ENCODE data around the gene CENPE.
A peak's percentile ranks its signal among the peaks of the same experiment; 100 is the strongest.

The CENPE gene

DNA sequence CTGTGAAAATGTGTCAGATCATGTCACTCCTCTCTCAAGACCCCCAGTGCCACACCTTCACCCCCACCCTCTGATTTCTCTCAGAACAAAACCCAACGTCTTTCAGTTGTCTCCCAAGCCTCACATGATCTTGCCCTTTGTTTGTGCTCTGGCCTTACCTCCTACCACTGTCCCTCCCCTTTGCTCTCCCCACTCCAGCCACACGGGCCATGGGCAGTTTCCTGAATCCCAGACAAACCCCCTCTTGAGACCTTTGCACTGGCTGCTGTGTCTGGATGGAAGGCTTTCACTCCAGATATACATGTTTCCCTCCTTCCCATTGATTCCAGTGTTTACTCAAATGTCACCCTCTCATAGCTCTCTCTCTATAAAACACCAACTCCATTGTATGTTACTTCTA, 3.6 kb upstream of the CENPE start:
- TF ChIP-seq, protein P1, sequence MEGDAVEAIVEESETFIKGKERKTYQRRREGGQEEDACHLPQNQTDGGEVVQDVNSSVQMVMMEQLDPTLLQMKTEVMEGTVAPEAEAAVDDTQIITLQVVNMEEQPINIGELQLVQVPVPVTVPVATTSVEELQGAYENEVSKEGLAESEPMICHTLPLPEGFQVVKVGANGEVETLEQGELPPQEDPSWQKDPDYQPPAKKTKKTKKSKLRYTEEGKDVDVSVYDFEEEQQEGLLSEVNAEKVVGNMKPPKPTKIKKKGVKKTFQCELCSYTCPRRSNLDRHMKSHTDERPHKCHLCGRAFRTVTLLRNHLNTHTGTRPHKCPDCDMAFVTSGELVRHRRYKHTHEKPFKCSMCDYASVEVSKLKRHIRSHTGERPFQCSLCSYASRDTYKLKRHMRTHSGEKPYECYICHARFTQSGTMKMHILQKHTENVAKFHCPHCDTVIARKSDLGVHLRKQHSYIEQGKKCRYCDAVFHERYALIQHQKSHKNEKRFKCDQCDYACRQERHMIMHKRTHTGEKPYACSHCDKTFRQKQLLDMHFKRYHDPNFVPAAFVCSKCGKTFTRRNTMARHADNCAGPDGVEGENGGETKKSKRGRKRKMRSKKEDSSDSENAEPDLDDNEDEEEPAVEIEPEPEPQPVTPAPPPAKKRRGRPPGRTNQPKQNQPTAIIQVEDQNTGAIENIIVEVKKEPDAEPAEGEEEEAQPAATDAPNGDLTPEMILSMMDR (IDR thresholded peaks at IDR 0.05) = no peak
- H2AFZ ChIP-seq = no peak overlapping the region
- no peaks in the 10 kb centered on the region for H3K79me2 ChIP-seq
- H3K4me2 ChIP-seq (ENCODE audit: low read length) = no peak overlapping the region
- H3K4me3 ChIP-seq (ENCODE audit: low read depth, low read length) = no peak overlapping the region
- no peaks in the 10 kb centered on the region for H3K36me3 ChIP-seq (ENCODE audit: control insufficient read depth, insufficient read depth, low read length)
- H3K4me1 ChIP-seq = no peaks in the 10 kb centered on the region
- no peaks in the 10 kb centered on the region for H3K9me3 ChIP-seq (ENCODE audit: control insufficient read depth, low read length)
- H3K27me3 ChIP-seq (ENCODE audit: control insufficient read depth, insufficient read depth, low read length) = no peaks in the 10 kb centered on the region
- H3K9ac ChIP-seq = no peak overlapping the region
- no peak overlapping the region for H3K27ac ChIP-seq

DNA sequence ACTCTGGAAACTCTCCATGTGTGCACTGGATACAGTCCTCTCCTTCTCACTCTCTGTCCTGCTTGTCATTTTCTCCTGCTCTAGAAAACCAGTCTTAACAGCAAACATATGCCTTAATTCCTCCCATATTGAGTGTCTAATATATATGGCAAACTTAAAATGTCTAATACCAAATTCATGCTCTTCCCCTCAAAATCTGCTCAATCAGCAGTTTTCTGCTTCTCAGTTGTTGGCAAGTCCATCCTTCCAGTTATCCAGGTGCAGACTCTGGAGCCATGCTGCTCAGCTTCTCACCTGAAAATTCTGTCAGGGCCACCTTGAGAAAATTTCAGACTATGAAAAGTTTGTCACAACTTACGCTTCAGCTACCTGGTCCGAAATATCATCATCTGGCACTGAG, 3.1 kb upstream of the CENPE start:
- H3K4me1 ChIP-seq = no peaks in the 10 kb centered on the region
- TF ChIP-seq, protein P1 (IDR thresholded peaks at IDR 0.05) = no peak
- no peaks in the 10 kb centered on the region for H3K27me3 ChIP-seq (ENCODE audit: control insufficient read depth, insufficient read depth, low read length)
- H3K9ac ChIP-seq = no peak overlapping the region
- no peaks in the 10 kb centered on the region for H3K79me2 ChIP-seq
- no peak overlapping the region for H3K4me2 ChIP-seq (ENCODE audit: low read length)
- no peak overlapping the region for H3K4me3 ChIP-seq (ENCODE audit: low read depth, low read length)
- no peak overlapping the region for H3K27ac ChIP-seq
- no peaks in the 10 kb centered on the region for H3K36me3 ChIP-seq (ENCODE audit: control insufficient read depth, insufficient read depth, low read length)
- no peaks in the 10 kb centered on the region for H3K9me3 ChIP-seq (ENCODE audit: control insufficient read depth, low read length)
- H2AFZ ChIP-seq = no peak overlapping the region

DNA sequence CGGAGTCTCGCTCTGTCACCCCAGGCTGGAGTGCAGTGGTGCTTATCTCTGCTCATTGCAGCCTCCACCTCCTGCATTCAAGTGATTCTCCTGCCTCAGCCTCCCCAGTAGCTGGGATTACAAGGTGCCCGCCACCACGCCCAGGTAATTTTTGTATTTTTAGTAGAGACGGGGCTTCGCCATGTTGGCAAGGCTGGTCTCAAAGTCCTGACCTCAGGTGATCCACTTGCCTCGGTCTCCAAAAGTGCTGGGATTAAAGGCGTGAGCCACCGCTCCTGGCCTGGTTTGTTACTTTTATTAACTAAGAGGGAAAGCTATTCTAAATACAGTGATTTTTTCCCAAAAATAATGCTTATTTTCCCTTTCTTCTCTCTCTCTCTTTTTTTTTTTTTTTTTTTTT, 866 bp upstream of the CENPE start:
- Histone ChIP-seq H3K79me2 (no peaks in the 10 kb centered on the region), H3K27ac (no peak overlapping the region), H3K4me3 (ENCODE audit: low read depth, low read length) (peak overlapping the region; percentile 83), H3K36me3 (ENCODE audit: control insufficient read depth, insufficient read depth, low read length) (no peaks in the 10 kb centered on the region), H3K9ac (no peak overlapping the region), H3K4me2 (ENCODE audit: low read length) (peak overlapping the region; percentile 82), H3K27me3 (ENCODE audit: control insufficient read depth, insufficient read depth, low read length) (no peaks in the 10 kb centered on the region), H3K4me1 (no peaks in the 10 kb centered on the region), H2AFZ (peak overlapping the region; percentile 91), H3K9me3 (ENCODE audit: control insufficient read depth, low read length) (no peaks in the 10 kb centered on the region)
- TF ChIP-seq, protein P1 (IDR thresholded peaks at IDR 0.05) = no peak

DNA sequence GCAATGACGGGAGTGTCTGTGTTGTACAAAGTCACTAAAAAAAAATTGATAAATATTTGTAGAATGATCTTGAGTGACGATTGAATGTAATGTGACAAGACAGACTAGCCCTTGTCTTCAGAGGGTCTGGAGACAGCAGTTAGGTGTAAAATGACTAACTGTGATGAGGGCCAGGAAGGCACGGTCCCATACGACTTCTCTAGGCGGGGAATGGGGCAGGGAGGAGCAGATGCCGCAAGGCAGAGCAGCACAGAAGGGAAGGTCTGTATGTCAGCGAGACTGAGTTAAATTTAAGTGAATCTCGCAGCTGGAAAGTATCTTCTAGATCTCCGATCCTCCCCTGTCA, 405 bp downstream of the CENPE start:
- no peaks in the 10 kb centered on the region for H3K9me3 ChIP-seq (ENCODE audit: control insufficient read depth, low read length)
- H3K4me3 ChIP-seq (ENCODE audit: low read depth, low read length) = peak overlapping the region; percentile 83
- no peaks in the 10 kb centered on the region for H3K36me3 ChIP-seq (ENCODE audit: control insufficient read depth, insufficient read depth, low read length)
- TF ChIP-seq, protein P1 (IDR thresholded peaks at IDR 0.05) = no peak
- no peaks in the 10 kb centered on the region for H3K4me1 ChIP-seq
- no peaks in the 10 kb centered on the region for H3K27me3 ChIP-seq (ENCODE audit: control insufficient read depth, insufficient read depth, low read length)
- H3K4me2 ChIP-seq (ENCODE audit: low read length) = peak overlapping the region; percentile 82
- H3K27ac ChIP-seq = no peak overlapping the region
- no peak overlapping the region for H3K9ac ChIP-seq
- H3K79me2 ChIP-seq = no peaks in the 10 kb centered on the region
- H2AFZ ChIP-seq = peak overlapping the region; percentile 91

DNA sequence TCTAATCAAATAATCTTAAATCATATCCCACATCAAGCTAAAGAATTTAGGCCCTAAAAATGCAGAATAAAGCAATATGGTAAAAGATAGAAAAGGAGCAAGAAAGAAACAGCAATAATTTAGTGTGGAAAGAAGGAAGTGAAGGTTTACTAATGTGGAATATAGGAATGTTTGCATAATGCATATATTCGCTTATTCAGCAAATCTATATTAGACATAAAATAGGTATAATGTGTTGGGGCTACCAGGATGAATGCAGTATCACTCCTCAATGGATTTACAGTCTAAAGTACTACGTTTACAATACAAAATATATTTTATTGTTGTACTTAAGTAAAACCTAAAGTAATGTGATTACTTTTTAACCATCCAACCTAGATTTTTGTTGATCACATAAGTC, 4.7 kb downstream of the CENPE start:
- Histone ChIP-seq H3K36me3 (ENCODE audit: control insufficient read depth, insufficient read depth, low read length) (no peaks in the 10 kb centered on the region), H2AFZ (no peak overlapping the region), H3K79me2 (no peaks in the 10 kb centered on the region), H3K9me3 (ENCODE audit: control insufficient read depth, low read length) (no peaks in the 10 kb centered on the region), H3K4me1 (no peaks in the 10 kb centered on the region), H3K27ac (no peak overlapping the region), H3K9ac (no peak overlapping the region), H3K4me3 (ENCODE audit: low read depth, low read length) (no peak overlapping the region), H3K27me3 (ENCODE audit: control insufficient read depth, insufficient read depth, low read length) (no peaks in the 10 kb centered on the region), H3K4me2 (ENCODE audit: low read length) (no peak overlapping the region)
- TF ChIP-seq, protein P1 (IDR thresholded peaks at IDR 0.05) = no peak

All from parathyroid adenoma (tissue), 2 donors.